ENCODE results near the gene TRIM15.

DNA sequence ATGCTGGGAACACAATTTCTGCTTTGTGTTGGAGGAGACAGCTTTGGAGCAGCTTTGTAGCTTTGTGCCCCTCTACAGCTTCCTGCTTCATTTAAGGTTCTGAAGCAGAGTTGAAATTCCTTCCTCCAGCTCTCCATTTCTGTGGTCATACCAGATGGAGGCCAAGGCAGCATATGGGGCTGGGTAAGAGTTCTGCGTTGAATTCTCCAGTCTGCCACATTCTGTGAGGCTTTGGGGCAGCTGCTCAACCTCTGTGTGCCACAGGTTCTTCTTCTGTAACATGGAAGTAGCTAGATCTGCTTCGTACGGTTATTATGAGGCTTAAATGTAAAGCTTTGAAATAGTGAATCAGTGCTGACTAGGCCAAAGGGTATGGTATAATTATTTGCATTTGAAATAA, 52.8 kb downstream of the TRIM15 start:
- TF ChIP-seq, protein P1, sequence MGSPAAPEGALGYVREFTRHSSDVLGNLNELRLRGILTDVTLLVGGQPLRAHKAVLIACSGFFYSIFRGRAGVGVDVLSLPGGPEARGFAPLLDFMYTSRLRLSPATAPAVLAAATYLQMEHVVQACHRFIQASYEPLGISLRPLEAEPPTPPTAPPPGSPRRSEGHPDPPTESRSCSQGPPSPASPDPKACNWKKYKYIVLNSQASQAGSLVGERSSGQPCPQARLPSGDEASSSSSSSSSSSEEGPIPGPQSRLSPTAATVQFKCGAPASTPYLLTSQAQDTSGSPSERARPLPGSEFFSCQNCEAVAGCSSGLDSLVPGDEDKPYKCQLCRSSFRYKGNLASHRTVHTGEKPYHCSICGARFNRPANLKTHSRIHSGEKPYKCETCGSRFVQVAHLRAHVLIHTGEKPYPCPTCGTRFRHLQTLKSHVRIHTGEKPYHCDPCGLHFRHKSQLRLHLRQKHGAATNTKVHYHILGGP (tag by site-specific recombination; IDR thresholded peaks at IDR 0.05) = no peak
- TF ChIP-seq, protein P2, sequence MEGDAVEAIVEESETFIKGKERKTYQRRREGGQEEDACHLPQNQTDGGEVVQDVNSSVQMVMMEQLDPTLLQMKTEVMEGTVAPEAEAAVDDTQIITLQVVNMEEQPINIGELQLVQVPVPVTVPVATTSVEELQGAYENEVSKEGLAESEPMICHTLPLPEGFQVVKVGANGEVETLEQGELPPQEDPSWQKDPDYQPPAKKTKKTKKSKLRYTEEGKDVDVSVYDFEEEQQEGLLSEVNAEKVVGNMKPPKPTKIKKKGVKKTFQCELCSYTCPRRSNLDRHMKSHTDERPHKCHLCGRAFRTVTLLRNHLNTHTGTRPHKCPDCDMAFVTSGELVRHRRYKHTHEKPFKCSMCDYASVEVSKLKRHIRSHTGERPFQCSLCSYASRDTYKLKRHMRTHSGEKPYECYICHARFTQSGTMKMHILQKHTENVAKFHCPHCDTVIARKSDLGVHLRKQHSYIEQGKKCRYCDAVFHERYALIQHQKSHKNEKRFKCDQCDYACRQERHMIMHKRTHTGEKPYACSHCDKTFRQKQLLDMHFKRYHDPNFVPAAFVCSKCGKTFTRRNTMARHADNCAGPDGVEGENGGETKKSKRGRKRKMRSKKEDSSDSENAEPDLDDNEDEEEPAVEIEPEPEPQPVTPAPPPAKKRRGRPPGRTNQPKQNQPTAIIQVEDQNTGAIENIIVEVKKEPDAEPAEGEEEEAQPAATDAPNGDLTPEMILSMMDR (tag by site-specific recombination; IDR thresholded peaks at IDR 0.05) = no peak

Measured in HEK293 (cell line).